ENCODE data around the gene PTTG1. TPM values are rescaled to one million over a fixed set of nuclear protein-coding genes. Genes with fewer than 3 reads are reported as not detected.

PTTG1 gene
- total RNA-seq, 1 donor from 2014 or later: 36.9 TPM

GRCh38 chr5:160472482-160472881, 50.8 kb downstream of the PTTG1 start:
- FAIRE-seq (no peak), DNase-seq (ENCODE audit: low read depth) (no peak)
- no peaks in the 10 kb centered on the region for H3K36me3 ChIP-seq (ENCODE audit: control insufficient read depth, insufficient read depth, low read length)
- TF ChIP-seq CTCF (IDR thresholded peaks at IDR 0.05; ENCODE audit: insufficient read depth, low read length, severe bottlenecking): no peak
- H3K4me3 ChIP-seq (ENCODE audit: low read depth, low read length): no peak overlapping the region
- no peaks in the 10 kb centered on the region for H3K27me3 ChIP-seq (ENCODE audit: control insufficient read depth, insufficient read depth, low read length)

GRCh38 chr5:160473681-160474080, 52.0 kb downstream of the PTTG1 start:
- H3K27me3 ChIP-seq (ENCODE audit: control insufficient read depth, insufficient read depth, low read length): no peaks in the 10 kb centered on the region
- H3K4me3 ChIP-seq (ENCODE audit: low read depth, low read length): no peak overlapping the region
- DNase-seq (ENCODE audit: low read depth) (no peak), FAIRE-seq (no peak)
- H3K36me3 ChIP-seq (ENCODE audit: control insufficient read depth, insufficient read depth, low read length): no peaks in the 10 kb centered on the region
- TF ChIP-seq CTCF (IDR thresholded peaks at IDR 0.05; ENCODE audit: insufficient read depth, low read length, severe bottlenecking): no peak

- no peak for DNase-seq (ENCODE audit: low read depth)
- H3K4me3 ChIP-seq (ENCODE audit: low read depth, low read length): no peak overlapping the region
- no peaks in the 10 kb centered on the region for H3K27me3 ChIP-seq (ENCODE audit: control insufficient read depth, insufficient read depth, low read length)
- TF ChIP-seq CTCF (IDR thresholded peaks at IDR 0.05; ENCODE audit: insufficient read depth, low read length, severe bottlenecking): no peak
- H3K36me3 ChIP-seq (ENCODE audit: control insufficient read depth, insufficient read depth, low read length): no peaks in the 10 kb centered on the region
- no peak for FAIRE-seq
Measured at GRCh38 chr5:160474084-160474483, 52.4 kb downstream of the PTTG1 start.

- no peaks in the 10 kb centered on the region for H3K27me3 ChIP-seq (ENCODE audit: control insufficient read depth, insufficient read depth, low read length)
- no peaks in the 10 kb centered on the region for H3K36me3 ChIP-seq (ENCODE audit: control insufficient read depth, insufficient read depth, low read length)
- TF ChIP-seq CTCF (IDR thresholded peaks at IDR 0.05; ENCODE audit: insufficient read depth, low read length, severe bottlenecking): no peak
- DNase-seq (ENCODE audit: low read depth) (no peak), FAIRE-seq (no peak)
- H3K4me3 ChIP-seq (ENCODE audit: low read depth, low read length): no peak overlapping the region
Measured at GRCh38 chr5:160475864-160476438, 54.3 kb downstream of the PTTG1 start.

- FAIRE-seq: no peak
- Histone ChIP-seq H3K4me3 (ENCODE audit: low read depth, low read length) (no peak overlapping the region), H3K36me3 (ENCODE audit: control insufficient read depth, insufficient read depth, low read length) (no peaks in the 10 kb centered on the region), H3K27me3 (ENCODE audit: control insufficient read depth, insufficient read depth, low read length) (no peaks in the 10 kb centered on the region)
- DNase-seq (ENCODE audit: low read depth): no peak
- no peak for TF ChIP-seq CTCF (IDR thresholded peaks at IDR 0.05; ENCODE audit: insufficient read depth, low read length, severe bottlenecking)
Measured at GRCh38 chr5:160477266-160477970, 55.8 kb downstream of the PTTG1 start.

Measured in bronchial epithelial cell (primary cell).